IPS-11a (cell line): ENCODE results near the gene DBN1.
"Not testable (repeated sequence)": the region's sequence is repeated elsewhere in the genome, so short reads cannot be mapped to it uniquely, and the experiment has no call there.

Source experiments
- H3K4me3 ChIP-seq: one replicate; pipeline ENCODE4 v1.5.1; 2013; ENCODE audit warnings: low read depth, low read length, control low read depth

The DBN1 gene

DNA sequence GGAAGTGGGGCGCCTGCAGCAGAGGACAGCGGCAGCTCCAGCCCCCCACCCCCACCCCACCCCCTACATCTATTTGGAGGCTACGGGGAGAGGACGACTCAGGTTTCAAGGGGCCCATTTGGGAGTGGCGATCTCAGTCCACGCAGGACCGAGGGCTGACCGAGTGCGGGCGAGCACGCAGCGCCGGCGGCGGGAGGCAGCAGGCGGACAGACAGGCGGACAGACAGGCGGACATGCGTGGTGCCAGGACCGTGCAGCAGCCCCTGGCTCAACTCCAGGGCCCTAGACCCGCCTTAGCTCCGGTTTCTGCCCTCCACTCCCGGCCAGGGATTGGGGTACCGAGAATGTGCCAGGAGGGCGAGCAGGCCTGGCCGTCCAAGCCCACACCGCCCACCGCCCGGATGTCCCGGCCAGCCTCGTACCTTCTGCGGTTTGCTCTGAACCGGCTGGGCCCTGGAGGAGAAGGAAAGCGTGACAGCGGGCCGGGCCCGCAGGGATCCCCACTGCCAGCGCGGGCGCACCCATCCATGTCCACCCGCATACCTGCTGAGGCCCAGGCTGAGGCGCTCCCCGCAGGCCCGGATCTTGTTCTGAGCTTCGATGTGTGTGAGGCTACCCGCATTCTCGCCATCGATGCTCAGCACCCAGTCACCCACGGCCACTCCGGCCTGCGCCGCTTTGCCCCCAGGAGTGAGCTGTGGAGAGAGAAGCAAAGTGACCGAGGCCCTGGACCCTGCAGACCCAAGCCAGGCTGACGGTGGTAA is 18.7 kb upstream of the DBN1 start:
- H3K4me3 ChIP-seq, result no peak overlapping the region

GRCh38 chr5:177491429-177491945 is 18.1 kb upstream of the DBN1 start:
- no peak overlapping the region for H3K4me3 ChIP-seq

- no peak overlapping the region for H3K4me3 ChIP-seq
These were observed 17.6 kb upstream of the DBN1 start for GRCh38 chr5:177490992-177491391.

DNA sequence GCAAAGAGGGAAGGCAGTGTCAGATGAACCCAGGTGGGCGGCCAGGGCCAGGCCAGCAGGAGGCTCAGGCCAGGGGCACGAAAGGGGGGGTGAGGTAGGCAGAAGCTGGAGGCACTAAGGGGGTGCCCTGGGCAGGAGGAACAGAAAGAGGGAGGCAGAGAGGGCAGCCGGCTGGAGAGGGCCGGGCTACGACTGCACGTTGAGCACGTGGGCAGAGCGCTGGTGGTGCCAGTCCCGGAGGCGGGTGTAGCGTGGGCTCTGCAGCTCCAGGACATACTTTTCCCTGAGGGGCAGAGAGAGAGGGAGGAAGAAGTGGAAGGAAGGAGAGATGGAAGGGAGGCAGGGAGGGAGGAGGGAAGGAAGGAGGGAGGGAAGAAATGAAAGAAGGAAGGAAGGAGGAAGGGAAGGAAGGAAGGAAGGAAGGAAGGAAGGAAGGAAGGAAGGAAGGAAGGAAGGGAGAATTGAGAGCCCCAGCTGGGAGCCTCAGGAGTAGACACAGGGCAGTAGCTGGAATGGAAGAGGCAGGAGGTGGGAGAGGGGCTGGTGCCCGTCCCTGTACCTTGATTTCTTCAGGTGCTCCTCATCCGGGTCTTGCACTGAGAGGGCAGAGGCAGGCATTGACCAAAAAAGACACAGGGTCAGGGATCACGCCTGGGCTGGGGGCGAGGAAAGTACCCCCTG is 17.0 kb upstream of the DBN1 start:
- H3K4me3 ChIP-seq, result no peak overlapping the region

DNA sequence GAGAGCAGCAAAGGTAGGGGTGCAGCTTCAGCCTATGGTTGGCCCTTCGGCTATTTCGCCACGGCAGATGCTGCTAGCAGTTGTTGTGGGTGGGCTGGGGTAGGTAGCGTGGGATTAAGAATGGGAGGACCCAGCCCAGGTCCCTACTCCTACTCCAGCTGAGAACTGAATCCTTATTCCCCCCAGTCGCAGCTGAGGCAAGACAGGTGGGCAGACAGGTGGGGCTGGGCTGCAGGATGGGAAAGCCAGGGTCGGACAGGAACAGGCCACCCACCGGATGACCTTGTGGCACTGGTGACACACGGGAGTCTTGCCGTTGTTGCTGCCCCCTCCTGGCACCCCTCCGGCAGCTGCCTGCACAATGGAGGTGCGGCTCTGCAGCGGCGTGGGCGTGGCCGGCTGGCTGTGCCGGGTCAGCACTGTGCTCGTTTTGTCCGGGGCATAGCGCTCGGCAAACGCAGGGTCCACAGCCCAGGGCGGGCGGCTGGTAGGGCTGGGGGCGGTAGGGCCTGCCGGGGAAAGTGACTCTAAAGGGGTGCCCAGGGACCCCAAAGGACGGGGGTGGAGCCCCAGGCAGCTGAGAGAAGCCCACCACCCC is 15.8 kb upstream of the DBN1 start:
- H3K4me3 ChIP-seq, result no peak overlapping the region

DNA sequence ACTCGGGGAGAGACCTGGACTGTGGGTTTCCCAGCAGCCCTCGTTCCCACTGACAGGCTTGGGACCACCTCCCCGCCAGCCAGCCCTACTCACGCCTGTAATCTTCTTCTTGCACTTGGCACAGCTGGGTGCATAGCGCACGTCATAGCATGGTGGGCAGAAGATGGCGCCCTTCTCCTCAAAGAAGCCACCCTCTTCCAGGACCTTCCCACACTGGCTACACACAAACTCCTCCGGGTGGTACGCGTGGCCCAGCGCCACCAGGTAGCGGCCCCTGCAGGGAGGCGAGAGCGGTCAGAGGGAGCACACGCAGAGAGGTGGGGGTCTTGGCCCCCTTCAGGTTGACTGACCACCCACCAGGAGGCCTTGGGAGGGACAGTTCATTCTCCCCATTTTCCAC is 14.5 kb upstream of the DBN1 start:
- no peak overlapping the region for H3K4me3 ChIP-seq

- no peak overlapping the region for H3K4me3 ChIP-seq
These were observed 13.7 kb upstream of the DBN1 start for GRCh38 chr5:177487144-177487543.

- no peak overlapping the region for H3K4me3 ChIP-seq
These were observed 12.8 kb upstream of the DBN1 start for GRCh38 chr5:177486256-177486655.

DNA sequence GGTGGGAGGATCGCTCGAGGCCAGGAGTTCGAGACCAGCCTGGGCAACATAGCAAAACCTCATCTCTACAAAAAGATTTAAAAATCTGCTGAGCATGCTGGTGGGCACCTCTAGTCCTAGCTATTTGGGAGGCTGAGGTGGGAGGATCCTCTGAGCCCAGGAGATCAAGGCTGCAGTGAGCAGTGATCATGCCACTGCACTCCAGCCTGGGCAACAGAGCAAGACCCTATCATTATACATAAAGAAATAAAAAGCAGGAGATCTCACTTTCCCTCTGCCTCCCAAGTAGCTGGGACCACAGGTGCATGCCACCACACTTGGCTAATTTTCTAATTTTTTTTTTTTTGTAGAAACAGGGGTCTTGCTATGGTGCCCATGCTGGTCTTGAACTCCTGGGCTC is 12.3 kb upstream of the DBN1 start:
- H3K4me3 ChIP-seq, result not testable (repeated sequence)

DNA sequence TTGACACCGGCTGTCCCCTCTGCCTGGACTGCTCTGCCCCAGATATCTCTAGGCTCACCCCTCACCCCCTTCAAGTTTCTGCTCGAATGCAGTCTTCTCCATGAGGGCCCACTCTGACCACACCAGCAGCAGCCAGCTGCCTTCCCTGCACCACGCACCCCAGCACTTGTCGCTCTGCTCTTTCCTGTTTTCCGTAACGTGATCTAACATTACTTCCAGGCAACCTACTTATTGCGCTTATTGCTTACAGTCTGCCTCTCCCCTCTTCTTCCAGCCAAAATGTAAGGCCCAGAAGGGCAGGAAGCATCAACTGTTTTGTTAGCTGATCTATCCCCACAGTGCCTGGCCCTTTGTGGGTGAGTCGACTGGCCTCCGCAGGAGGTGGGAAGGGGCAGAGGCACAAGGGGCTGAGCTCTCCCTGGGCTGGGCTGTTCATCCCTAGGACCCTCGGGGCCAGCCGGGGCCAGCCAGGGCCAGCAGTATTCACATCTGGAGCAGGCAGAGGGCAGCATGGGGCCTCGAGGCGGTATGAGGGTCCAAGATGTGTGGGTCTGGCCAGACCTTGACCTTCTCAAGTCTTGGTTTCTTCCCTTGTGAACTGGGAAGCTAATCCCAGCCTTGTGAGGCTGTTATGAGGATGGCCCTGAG is 11.6 kb upstream of the DBN1 start:
- no peak overlapping the region for H3K4me3 ChIP-seq

DNA sequence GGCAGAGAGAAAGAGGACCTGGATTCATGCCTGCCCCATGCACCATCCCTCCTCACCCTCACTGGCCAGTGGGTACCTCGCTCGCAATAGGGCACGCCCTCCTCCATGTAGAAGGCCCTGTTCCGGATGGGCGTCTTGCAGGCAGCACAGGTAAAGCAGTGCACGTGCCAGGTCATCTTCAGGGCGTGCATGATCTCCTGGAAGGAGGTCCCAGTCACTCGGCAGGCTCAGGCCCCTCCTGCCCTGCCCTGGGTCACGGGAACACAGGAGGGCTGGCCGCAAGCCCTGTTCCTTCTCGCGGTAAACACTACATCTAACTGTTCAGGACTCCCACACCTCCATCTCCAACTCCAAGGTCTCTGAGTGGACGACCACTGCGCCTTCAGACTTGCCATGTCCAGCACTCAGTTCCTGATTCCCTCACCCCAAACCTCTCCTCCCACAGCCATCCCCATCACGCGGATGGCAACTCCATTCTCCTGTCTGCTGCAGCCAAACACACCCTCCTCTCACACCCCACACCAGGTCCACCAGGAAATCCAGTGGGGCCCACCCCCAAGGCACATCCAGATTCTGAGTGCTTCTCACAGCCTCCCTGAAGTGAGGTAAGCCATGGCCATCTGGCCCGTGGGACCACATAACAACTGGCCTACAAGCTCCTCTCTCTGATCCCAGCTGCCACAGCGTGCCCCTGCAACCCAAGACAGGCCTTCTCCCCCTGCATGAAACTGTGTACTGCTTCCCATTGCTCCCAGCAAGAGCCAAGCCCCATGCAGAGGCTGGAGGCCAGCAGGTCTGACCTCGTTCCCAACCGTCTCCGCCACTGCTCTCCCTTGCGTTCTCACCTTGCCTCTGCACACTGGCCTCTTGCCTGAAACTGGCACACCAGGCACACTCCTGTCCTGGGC is 10.8 kb upstream of the DBN1 start:
- H3K4me3 ChIP-seq, result no peak overlapping the region

GRCh38 chr5:177483042-177483441 is 9.6 kb upstream of the DBN1 start:
- no peak overlapping the region for H3K4me3 ChIP-seq

- no peak overlapping the region for H3K4me3 ChIP-seq
These were observed 8.9 kb upstream of the DBN1 start for GRCh38 chr5:177482359-177482795.

GRCh38 chr5:177479774-177480173 is 6.3 kb upstream of the DBN1 start:
- no peak overlapping the region for H3K4me3 ChIP-seq

DNA sequence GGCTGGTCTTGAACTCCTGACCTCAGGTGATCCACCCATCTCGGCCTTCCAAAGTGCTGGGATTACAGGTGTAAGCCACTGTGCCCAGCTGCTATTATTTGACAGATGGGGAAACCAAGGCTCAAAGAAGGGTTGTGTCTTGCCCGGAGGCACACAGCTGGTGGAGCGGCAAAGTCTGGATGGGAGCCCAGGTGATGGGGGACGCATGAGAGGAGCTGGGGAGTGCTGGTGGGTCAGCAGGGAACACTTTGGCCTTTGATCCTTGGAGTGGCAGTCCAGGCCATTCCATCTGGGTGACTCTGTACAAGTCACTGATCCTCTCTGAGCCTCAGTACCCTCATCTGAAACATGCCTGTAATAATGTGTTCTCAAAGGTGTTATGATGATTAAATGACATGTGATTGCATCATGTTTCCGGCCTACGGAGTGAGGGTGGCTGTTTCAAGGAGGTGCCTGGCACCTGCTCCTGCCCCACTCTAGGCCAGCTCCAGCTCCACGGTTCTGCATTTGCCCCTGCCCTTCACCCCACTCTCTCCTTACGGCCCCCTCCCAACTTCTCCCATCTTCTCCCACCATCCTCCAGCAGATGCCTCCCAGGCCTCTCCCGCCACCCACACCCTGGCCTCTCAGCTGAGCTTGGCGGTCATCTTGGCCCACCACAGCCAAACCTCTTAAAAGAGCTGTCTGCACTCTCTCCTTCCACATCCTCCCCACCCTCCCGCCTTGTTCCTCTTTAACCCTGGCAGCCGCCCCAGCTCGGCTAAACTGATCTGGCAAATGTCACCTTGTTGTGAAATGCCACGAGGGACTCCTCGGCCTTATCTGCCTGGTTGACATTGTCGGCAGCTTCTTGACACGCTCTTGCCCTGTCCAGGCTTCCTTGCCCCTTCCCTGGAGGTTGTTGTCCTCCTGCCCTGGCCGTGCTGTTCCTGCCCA is 5.5 kb upstream of the DBN1 start:
- no peak overlapping the region for H3K4me3 ChIP-seq

DNA sequence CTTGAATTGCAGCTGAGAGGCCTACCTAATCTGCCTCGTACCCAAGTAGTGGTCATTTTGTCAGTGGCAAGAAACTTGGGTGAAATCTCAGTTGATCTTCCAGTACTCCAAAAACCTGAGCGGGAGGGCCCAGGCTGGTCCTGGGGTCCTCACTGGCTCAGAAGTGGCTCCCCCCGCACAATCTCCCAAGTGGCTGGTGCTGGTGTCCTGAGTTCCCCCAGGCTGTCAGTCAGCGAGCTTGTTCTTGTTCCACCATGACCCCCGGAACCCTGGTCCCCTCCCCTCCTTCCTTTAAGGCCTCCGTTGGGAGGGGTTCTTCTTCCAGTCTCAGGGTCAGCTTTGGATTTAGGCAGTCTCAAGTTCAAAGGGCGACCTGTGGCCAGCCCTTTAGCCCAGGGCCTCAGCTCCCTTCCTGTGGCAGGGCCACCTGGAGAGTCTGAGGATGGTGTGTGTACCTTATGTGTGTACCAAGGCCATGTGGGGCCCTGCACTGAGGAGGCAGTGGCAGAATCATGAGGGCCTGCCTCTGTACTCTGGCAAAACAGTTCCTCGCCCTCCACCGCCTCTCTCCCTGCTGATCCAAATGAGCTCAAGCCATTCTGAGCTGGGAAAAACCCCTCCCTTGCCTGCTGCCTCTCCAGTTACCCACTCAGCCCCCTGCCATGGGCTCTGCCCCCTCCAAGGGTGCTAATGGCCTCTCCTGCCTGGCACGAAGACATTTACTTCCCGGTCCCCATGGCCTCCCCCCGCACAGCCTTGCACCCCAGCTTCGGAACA is 4.5 kb upstream of the DBN1 start:
- H3K4me3 ChIP-seq, result no peak overlapping the region

DNA sequence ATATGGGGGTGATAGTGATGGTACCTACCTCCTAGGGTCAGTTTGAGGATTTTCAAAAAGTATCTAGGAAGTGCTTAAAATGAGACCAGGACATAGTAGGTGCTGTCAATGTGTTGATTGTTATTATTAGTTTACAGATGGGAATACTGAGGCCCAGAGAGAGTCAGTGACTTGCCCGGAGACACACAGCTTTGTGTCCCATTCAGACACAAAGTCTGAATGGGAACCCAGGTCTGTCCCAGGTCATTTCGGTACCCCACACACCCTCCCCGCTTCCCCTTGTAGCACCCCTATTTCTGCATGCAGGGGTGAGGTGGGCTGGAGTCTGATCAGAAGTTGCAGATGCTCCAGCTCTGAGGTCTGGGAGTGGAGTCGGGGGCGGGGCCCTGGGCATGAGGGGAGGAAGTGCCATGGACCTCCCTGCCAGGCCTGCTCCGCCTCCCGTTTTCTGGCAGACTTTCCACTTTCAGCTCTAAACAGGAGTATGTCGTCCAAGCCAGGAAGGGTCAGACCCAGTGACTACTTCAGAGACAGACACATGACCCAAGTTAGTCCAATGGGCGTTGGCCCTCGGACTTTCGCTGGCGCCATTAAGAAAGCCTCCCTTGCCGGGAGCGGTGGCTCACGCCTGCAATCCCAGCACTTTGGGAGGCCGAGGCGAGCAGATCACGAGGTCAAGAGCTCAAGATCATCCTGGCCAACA is 3.2 kb upstream of the DBN1 start:
- H3K4me3 ChIP-seq, result no peak overlapping the region
